ENCODE measurements around the gene BCL7C. TPM values are rescaled to one million over a fixed set of nuclear protein-coding genes. Genes with fewer than 3 reads are reported as not detected.

BCL7C gene
- total RNA-seq, 1 experiment from 2014 or later = 28.2 TPM

DNA sequence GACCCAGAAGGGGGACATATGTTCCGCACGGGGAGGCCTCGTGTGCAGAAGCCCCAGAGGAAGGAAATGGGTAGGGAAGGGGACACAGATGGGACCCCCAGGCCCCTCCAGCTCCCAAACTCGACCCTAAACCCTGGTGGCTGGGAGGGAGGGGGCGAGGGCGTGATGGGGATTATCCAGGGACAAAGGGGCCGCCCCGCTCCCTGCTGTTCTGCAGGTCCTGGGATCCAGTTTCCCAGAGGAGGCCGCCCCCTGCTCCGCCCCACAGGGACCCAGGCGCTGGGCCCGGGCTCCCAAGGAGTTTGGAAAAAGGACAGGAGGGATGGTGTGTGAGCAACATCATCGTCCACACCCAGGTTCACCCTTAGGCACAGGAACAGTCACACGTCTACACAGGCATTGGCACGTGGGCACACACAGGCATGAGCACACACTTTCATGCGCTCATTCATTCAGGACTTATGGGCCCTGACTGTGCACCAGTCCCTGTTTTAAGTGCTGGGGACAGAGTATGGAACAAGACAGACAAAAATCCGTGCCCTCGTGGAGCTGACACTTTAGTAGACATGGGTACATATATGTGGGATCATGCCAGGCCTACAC, 16.7 kb upstream of the BCL7C start:
- ChIA-PET POLR2A (ENCODE audit: low non-redundant PET) (no interaction called here), CTCF (no interaction called here)
- intact Hi-C loops (cut with micrococcal nuclease; ENCODE audit: unreplicated experiment) = no loop called here

DNA sequence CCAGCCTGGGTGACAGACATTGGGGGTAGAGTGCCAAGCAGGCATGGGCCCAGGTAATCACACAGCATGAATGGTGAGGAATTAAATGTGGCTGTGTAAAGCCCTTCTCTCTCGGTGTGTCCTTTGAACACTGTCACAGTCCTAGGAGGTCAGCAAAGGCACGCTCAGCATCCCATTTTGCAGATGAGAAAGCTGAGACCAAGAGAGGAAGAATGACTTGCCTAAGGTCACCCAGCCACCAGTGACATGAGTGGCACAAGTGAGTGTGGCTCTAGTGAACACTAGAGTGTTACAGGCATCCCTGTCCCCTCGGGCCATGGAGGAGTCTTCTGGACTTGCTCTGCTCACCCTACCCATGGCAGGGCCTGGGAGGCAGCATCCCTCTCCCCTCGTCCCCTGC, 13.2 kb upstream of the BCL7C start:
- no peak for DNase-seq (ENCODE audit: low spot score)
- Histone ChIP-seq H3K4me3 (ENCODE audit: low read depth, low read length, poor library complexity, severe bottlenecking) (no peak overlapping the region), H3K36me3 (ENCODE audit: insufficient read depth, low read length, poor library complexity, severe bottlenecking) (no peaks in the 10 kb centered on the region), H3K27ac (ENCODE audit: low read depth, low read length, poor library complexity, severe bottlenecking) (no peak overlapping the region), H3K9me3 (ENCODE audit: low read depth, low read length, poor library complexity, severe bottlenecking) (no peaks in the 10 kb centered on the region), H3K4me1 (ENCODE audit: insufficient read depth, low read length, poor library complexity, severe bottlenecking) (peaks cover 22% of the 10 kb centered on the region), H3K27me3 (replicated peaks; ENCODE audit: insufficient read depth, low read depth, low read length, poor library complexity) (no peaks in the 10 kb centered on the region)
- intact Hi-C loops (cut with micrococcal nuclease; ENCODE audit: unreplicated experiment) = no loop called here
- TF ChIP-seq, protein P1, sequence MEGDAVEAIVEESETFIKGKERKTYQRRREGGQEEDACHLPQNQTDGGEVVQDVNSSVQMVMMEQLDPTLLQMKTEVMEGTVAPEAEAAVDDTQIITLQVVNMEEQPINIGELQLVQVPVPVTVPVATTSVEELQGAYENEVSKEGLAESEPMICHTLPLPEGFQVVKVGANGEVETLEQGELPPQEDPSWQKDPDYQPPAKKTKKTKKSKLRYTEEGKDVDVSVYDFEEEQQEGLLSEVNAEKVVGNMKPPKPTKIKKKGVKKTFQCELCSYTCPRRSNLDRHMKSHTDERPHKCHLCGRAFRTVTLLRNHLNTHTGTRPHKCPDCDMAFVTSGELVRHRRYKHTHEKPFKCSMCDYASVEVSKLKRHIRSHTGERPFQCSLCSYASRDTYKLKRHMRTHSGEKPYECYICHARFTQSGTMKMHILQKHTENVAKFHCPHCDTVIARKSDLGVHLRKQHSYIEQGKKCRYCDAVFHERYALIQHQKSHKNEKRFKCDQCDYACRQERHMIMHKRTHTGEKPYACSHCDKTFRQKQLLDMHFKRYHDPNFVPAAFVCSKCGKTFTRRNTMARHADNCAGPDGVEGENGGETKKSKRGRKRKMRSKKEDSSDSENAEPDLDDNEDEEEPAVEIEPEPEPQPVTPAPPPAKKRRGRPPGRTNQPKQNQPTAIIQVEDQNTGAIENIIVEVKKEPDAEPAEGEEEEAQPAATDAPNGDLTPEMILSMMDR (conservative IDR thresholded peaks at IDR 0.05; ENCODE audit: low read depth, low read length) = no peak
- TF ChIP-seq EZH2 (IDR thresholded peaks at IDR 0.05; ENCODE audit: borderline replicate concordance, low read depth, low read length, poor library complexity, severe bottlenecking) = no peak
- ChIA-PET POLR2A (ENCODE audit: low non-redundant PET) (no interaction called here), CTCF (no interaction called here)
- no TSS peak for BruUV-seq (replicated peaks)

More for the DNA sequence above, 16.7 kb upstream of the BCL7C start:
- H3K36me3 ChIP-seq (ENCODE audit: insufficient read depth, low read length, poor library complexity, severe bottlenecking) = no peaks in the 10 kb centered on the region
- H3K27me3 ChIP-seq (replicated peaks; ENCODE audit: insufficient read depth, low read depth, low read length, poor library complexity) = no peaks in the 10 kb centered on the region
- H3K4me3 ChIP-seq (ENCODE audit: low read depth, low read length, poor library complexity, severe bottlenecking) = no peak overlapping the region
- TF ChIP-seq, protein P1 (conservative IDR thresholded peaks at IDR 0.05; ENCODE audit: low read depth, low read length) = no peak
- TF ChIP-seq EZH2 (IDR thresholded peaks at IDR 0.05; ENCODE audit: borderline replicate concordance, low read depth, low read length, poor library complexity, severe bottlenecking) = no peak
- no peak overlapping the region for H3K27ac ChIP-seq (ENCODE audit: low read depth, low read length, poor library complexity, severe bottlenecking)
- H3K4me1 ChIP-seq (ENCODE audit: insufficient read depth, low read length, poor library complexity, severe bottlenecking) = no peaks in the 10 kb centered on the region
- DNase-seq (ENCODE audit: low spot score) = no peak
- no peaks in the 10 kb centered on the region for H3K9me3 ChIP-seq (ENCODE audit: low read depth, low read length, poor library complexity, severe bottlenecking)
- BruUV-seq (replicated peaks) = no TSS peak

GRCh38 chr16:30904114-30904780, 10.4 kb upstream of the BCL7C start:
- no peak overlapping the region for H3K4me3 ChIP-seq (ENCODE audit: low read depth, low read length, poor library complexity, severe bottlenecking)
- no peaks in the 10 kb centered on the region for H3K27me3 ChIP-seq (replicated peaks; ENCODE audit: insufficient read depth, low read depth, low read length, poor library complexity)
- BruUV-seq (replicated peaks) = no TSS peak
- no peak for DNase-seq (ENCODE audit: low spot score)
- H3K27ac ChIP-seq (ENCODE audit: low read depth, low read length, poor library complexity, severe bottlenecking) = peak overlapping the region; percentile 82
- ChIA-PET POLR2A (ENCODE audit: low non-redundant PET) (no interaction called here), CTCF (interaction anchor here (0.5 kb wide), 1 partner anchor 10 kb away, joined by 9 read pairs; no protein-coding TSS in a partner anchor)
- no peaks in the 10 kb centered on the region for H3K9me3 ChIP-seq (ENCODE audit: low read depth, low read length, poor library complexity, severe bottlenecking)
- H3K36me3 ChIP-seq (ENCODE audit: insufficient read depth, low read length, poor library complexity, severe bottlenecking) = no peaks in the 10 kb centered on the region
- H3K4me1 ChIP-seq (ENCODE audit: insufficient read depth, low read length, poor library complexity, severe bottlenecking) = peaks cover 22% of the 10 kb centered on the region
- intact Hi-C loops (cut with micrococcal nuclease; ENCODE audit: unreplicated experiment) = no loop called here
- TF ChIP-seq EZH2 (IDR thresholded peaks at IDR 0.05; ENCODE audit: borderline replicate concordance, low read depth, low read length, poor library complexity, severe bottlenecking) = no peak
- TF ChIP-seq, protein P1 (conservative IDR thresholded peaks at IDR 0.05; ENCODE audit: low read depth, low read length) = no peak
